HG02588 (cell line): ENCODE data around the gene ATXN7.

Experiments used
- ATAC-seq: cut with Tn5 transposase; IDR thresholded peaks from one replicate; pipeline ENCODE4 v1.9.1; 2021; ENCODE audit warnings: mild to moderate bottlenecking, moderate library complexity; ENCODE audit not compliant: unreplicated experiment

The ATXN7 gene

GRCh38 chr3:63863150-63864007 lies at the start of gene ATXN7, which contains the start of gene THOC7:
Gene ATXN7 (plus strand): TSS chr3:63863867. CDS start chr3:63912599, 48,732 bp downstream.
Gene THOC7 (minus strand): TSS chr3:63863805. CDS start chr3:63863790, 15 bp downstream.
- peak; percentile 73 for ATAC-seq

DNA sequence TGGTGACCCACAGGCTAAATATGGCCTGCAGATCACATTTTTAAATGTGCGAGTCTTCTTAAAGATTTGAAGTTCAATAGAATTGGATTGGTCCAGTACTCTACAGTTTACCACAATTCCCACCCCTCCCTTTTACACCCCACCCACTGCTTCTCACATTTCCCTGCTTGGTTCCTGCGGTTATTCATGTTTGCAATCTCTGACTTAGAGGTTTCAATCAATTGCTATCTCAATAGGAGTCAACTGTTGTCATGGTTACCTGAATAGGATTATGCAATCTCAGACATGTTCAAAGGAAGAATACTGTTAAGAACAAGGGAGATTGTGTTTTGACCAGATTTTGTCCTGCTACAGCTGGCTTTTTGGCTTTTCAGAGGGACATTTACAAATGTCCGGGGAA lies 49.4 kb upstream of the ATXN7 start:
- no peak for ATAC-seq

GRCh38 chr3:63817225-63817624 lies 46.4 kb upstream of the ATXN7 start:
- ATAC-seq: no peak

DNA sequence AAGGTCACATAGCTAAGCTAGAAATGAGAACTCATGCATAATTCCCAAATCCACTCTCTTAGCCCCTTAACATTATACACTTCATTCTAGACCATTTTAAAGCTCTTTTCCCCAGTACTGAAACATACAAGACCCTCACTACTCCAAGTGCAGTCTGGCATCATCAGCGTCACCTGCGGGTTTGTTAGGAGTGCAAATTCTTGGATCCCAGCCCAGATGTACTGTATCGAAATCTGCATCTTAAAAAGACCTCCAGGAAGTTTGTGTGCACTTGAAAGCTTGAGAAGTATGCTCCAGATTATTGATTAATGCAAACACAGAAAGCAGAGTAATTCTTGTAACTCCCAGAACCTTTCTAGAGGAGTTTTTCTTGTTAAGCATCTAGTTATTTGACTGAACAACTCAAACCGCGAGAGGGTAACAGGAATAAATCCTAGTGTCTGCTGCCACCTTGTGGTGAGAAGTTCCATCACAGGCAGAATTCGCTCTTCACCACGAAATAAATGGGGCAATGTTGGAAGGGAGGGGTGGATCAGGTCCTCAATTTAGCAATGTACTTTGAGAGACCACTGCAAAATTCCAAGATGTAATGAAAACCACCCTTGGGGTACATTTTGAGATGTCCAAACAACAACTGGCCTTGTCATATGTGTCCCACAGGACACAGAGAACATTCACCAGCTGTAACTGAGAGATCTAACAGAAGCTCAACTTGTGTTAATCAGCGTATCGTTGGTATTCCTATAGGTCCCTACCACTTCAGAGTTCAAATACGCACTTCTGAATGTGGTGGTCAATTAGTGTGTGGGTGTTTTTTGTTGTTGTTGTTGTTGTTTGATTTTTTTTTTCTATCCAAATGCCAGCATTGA lies 45.2 kb upstream of the ATXN7 start:
- ATAC-seq: no peak

DNA sequence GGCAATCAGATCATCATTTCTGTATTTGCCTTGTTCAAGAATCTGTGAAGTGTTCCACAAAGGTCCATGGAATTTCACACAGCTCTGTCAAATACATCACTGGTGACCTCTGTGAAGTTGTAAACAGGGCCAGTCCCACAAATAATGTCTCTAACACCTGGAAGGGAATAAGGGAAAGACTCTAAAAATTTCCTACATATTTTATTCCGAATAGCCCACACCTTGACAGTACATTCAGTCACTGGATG lies 44.6 kb upstream of the ATXN7 start, which contains the start of gene C3orf49:
Gene C3orf49 (plus strand): TSS at position 149 of the 248 bp plus-strand sequence. CDS start 173 bp downstream, outside the sequence.
- ATAC-seq: no peak

DNA sequence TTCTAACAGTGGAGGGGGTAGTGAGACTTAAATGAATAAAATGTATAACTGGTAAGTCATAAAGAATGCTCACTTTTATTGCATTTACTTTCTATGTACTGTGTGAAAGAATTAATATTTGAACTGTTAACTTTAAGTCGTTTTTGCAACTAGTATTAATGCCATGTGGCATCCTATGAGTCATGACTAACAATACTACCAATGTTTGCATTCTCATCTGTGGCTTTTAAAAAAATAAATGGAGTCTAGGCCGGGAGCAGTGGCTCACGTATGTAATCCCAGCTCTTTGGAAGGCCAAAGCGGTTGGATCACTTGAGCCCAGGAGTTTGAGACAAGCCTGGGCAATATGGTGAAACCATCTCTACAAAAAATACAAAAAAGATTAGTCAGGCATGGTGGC lies 39.4 kb upstream of the ATXN7 start:
- ATAC-seq: no peak

- no peak for ATAC-seq
These were observed 33.1 kb upstream of the ATXN7 start for GRCh38 chr3:63830526-63830925.

- no peak for ATAC-seq
These were observed 31.3 kb upstream of the ATXN7 start for GRCh38 chr3:63832395-63832794.

GRCh38 chr3:63841704-63842103 lies 22.0 kb upstream of the ATXN7 start:
- ATAC-seq: no peak

- ATAC-seq: no peak
These were observed 21.5 kb upstream of the ATXN7 start for GRCh38 chr3:63842127-63842526.

- no peak for ATAC-seq
These were observed 18.5 kb upstream of the ATXN7 start for GRCh38 chr3:63845215-63845614.

DNA sequence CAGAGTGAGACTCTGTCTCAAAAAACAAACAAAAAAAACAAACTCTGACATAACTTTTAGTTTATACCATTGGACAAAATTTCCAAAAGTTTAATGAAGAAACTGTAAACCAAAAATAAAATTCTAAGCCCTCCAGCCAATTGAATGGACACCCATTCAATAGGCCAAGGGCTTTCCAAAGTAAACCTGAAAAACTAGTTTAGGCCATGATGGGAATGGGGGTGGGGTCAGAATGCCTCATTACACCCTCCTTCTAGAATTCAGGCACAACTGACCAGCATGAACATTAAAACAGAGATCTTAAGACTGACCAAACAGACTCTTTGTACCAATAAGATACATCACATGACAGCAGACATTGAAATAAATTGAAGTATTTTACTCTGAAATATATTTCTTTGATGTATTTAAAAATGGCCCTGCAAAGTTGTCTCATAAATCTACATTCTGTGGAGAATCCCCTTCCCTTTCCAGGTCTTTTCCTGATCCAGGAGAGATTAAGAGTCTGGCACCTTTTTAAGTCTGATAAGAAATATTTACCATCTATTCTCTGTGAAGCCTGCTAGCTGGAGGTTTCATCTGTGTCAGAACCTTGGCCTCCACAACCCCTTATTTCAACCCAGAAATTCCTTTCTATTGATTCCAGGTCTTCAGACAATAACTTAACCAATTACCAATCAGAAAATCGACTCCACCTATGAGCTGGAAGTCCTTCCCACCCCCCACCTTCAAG lies 15.8 kb upstream of the ATXN7 start:
- no peak for ATAC-seq

DNA sequence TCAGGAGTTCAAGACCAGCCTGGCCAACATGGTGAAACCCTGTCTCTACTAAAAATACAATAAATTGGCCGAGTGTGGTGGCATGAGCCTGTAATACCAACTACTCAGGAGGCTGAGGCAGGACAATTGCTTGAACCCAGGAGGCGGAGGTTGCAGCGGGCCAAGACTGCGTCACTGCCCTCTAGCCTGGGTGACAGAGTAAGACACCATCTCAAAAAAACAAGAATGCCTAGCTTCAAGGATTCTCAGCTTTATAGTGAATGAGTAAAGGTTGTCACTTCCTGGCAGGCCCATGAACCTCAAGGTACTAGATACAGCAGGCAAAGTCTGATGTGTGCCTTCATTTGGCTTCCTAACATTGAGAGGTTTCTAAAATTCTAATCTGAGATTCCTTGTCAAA lies 14.5 kb upstream of the ATXN7 start:
- no peak for ATAC-seq

DNA sequence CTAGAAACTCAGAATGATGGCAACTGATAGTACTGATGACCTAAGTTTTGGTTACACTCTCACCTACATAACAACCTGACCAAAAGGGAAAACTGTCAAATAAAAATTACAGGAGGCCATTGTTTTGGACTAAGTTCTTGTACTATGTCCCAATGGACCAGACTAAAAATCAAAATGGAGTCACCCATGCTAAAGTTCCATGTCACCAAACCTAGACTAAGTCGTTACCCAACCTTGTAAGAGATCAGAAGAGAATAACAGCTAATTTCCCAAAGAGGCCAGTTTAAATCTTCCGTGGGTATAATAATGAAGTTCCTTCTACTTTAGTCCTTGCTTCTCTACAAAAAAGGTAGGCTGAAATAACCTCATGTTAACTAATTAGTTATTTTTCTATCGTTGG lies 12.4 kb upstream of the ATXN7 start:
- no peak for ATAC-seq

- ATAC-seq: no peak
These were observed 10.6 kb upstream of the ATXN7 start for GRCh38 chr3:63853106-63853505.

DNA sequence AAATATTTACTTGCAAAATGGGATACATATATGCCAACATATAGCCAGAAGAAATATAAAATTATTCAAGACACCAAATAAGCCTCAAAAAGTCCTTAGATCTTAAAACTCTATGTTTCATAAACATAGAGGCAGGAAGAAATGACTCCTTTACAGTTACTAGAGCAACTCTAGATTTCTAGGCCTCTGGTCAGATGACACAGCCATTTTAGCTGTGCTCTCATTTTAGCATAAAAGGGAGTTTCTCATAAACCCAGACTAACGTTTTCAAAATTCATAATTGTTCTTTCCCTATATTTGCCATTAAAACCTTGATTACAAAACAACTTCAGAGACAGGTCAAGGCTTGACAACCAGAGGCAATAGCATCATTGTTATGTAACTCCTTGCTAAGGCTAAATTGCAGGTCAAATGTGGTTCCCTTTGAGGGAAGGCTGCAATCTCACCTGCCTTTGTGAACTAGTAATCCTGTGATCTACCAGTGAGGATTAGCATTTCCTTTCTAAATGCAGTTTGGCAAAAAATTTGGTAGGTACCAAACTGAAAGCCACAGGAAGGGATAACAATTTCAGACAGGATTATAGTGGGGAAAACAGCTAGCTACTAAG lies 8.2 kb upstream of the ATXN7 start:
- ATAC-seq: no peak

DNA sequence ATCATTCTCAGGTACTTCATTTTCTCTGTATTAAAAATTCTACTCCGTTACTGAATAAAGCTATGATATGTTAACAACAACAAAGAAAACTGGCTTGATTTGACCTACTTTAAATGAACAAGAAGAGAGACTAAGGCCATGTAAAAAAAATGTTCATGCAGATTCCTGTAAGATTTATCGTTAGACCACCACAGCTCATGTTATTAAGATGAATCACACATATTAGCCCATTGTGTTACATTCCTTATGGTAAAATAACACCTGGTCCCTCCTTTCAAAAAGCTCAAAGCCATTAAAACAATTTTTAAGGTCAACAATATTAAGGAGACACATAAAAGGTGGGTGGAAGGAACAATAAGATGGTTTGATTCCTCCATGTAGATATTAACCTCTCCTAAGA lies 6.4 kb upstream of the ATXN7 start:
- ATAC-seq: no peak

DNA sequence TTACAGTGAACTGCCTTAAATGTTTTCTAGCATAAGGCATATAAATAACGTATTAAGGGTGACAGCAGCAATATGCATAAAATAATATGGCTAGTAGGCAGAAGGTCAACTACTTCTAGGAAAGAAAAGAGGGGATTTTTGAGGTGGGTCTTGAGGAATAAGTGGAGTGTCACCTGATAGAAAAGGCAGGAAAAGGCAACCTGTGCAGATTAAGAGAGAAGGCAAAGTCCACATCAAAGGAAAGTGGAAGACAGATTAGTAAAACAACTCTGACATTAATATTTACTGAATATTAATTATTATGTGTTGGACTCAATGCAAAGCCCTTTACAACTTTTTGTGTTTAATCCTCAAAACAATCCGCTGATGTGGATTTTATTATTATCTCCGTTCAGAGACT lies 2.9 kb upstream of the ATXN7 start:
- ATAC-seq: no peak

GRCh38 chr3:63861306-63861705 lies 2.4 kb upstream of the ATXN7 start:
- ATAC-seq: no peak

DNA sequence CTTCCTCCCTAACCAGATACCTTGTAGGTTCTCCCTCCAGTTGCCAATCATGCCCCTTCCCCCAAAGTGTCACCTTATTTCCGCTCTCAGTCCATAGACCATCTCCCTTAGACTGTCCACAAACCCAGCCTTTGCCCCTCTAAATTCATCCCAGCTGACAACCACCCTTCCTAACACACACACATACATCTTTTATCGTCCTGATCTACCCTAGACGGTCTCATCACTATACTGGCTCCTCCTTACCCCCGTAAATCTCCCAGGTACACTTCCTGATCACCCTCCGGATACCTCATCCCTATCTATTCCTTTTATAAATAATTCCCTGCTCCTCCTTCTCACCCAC lies 890 bp upstream of the ATXN7 start:
- no peak for ATAC-seq
